Ovary (tissue), 9 donors: ENCODE data around the gene NOXA1. TPM values are rescaled to one million over a fixed set of nuclear protein-coding genes. Genes with fewer than 3 reads are reported as not detected.
"Not testable (repeated sequence)": the region's sequence is repeated elsewhere in the genome, so short reads cannot be mapped to it uniquely, and the experiment has no call there.

Experiments
- DNase-seq, 5 donors: peaks; one replicate each; pipeline ENCODE4 v3.0.0-alpha.2; 2019 to 2020
- H3K27ac ChIP-seq, 2 donors: fragments of 200-600 bp; one replicate each; pipeline versions ENCODE4 v1.5.1 to v1.8.0; 2019 to 2022
- H3K27me3 ChIP-seq: fragments of 200-600 bp; one replicate; pipeline ENCODE4 v1.8.0; 2022
- H3K36me3 ChIP-seq: fragments of 200-600 bp; sonication (generic); one replicate; pipeline ENCODE4 v1.5.1; 2019
- H3K4me1 ChIP-seq: one replicate; pipeline ENCODE4 v1.8.1; 2013; ENCODE audit warnings: mild to moderate bottlenecking, moderate library complexity; ENCODE audit not compliant: insufficient read depth
- H3K4me3 ChIP-seq: fragments of 200-600 bp; sonication (generic); one replicate; pipeline ENCODE4 v1.5.1; 2017
- H3K9me3 ChIP-seq, 2 donors: fragments of 200-600 bp in 1 of 2; sonication (generic) in 1 of 2; one replicate each; pipeline versions ENCODE4 v1.5.1 to v1.8.1; 2013 to 2019; ENCODE audit warnings: mild to moderate bottlenecking in 1 of 2, moderate library complexity in 1 of 2
- CTCF ChIP-seq, 3 donors: fragments of 450-650 bp in 2 of 3; fragments of 200-600 bp in 1 of 3; IDR thresholded peaks; one replicate each; pipeline versions ENCODE4 v1.5.1 to v1.8.0; 2016 to 2022; ENCODE audit warnings: antibody characterized with exemption in 3 of 3, mild to moderate bottlenecking in 1 of 3
- EP300 ChIP-seq: sonication (generic); formaldehyde crosslinking; IDR thresholded peaks from one replicate; pipeline ENCODE4 v1.6.1; 2017; ENCODE audit warnings: antibody characterized with exemption
- POLR2A ChIP-seq: fragments of 450-650 bp; IDR thresholded peaks from one replicate; pipeline ENCODE4 v1.6.1; 2017; ENCODE audit warnings: antibody characterized with exemption, mild to moderate bottlenecking, moderate library complexity
- WGBS, 3 donors: extraction: QIAGEN DNeasy Blood & Tissue Kit in 1 of 3; methylation state at CpG; one replicate each; pipeline versions ENCODE4 v1.1.5 to v1.1.7; 2013 to 2017; 5-methylcytosine and 5-hydroxymethylcytosine counted together
- intact Hi-C, 4 donors: fragments of 100-400 bp; cut with DNase I; formaldehyde crosslinking; loops; one replicate each; pipeline versions ENCODE4 v1.11.0 to v1.15.1; 2022 to 2023
- polyA plus RNA-seq, 2 donors: library from polyadenylated mRNA; stranded (reverse); fragments of 200-250 nt in 1 of 2; fragments of 350-450 nt in 1 of 2; fragmentation: Illumina TruSeq in 1 of 2; extraction: RNeasy Lipid Tissue Mini Kit (QIAGEN cat#74804) in 1 of 2; gene quantifications; one replicate each; pipeline ENCODE4 v1.2.3, GENCODE V29; 2013 to 2014
- total RNA-seq, 7 donors: library from RNA; depleted of rRNA in 2 of 7; stranded (reverse); fragments of >200 nt in 2 of 7; fragmentation: NEBNext Ultra II Directional in 3 of 7; extraction: Animal tissue kit (Norgen Biotek cat#: 25700) in 3 of 7; gene quantifications; one replicate each; pipeline versions ENCODE4 v1.1.0 to v1.2.4, GENCODE V29; 2016 to 2023
- donor health status: DM: no; HTN: no; CAD: no; lungs with moderate emphysema.
- donor health status: DM: no; HTN: no; CAD: no.
- donor health status: Bipolar disorder and iron deficiency.
- donor health status: DM: yes; HTN: yes; CAD: no.
- donor health status: DM: no; HTN: no; CAD: no.
- donor health status: DM: yes; HTN: yes; CAD: no.

NOXA1 gene
- total and polyA plus RNA-seq, 9 donors = 7.1 to 18.5 (median 12.1) TPM; not detected in 1

DNA sequence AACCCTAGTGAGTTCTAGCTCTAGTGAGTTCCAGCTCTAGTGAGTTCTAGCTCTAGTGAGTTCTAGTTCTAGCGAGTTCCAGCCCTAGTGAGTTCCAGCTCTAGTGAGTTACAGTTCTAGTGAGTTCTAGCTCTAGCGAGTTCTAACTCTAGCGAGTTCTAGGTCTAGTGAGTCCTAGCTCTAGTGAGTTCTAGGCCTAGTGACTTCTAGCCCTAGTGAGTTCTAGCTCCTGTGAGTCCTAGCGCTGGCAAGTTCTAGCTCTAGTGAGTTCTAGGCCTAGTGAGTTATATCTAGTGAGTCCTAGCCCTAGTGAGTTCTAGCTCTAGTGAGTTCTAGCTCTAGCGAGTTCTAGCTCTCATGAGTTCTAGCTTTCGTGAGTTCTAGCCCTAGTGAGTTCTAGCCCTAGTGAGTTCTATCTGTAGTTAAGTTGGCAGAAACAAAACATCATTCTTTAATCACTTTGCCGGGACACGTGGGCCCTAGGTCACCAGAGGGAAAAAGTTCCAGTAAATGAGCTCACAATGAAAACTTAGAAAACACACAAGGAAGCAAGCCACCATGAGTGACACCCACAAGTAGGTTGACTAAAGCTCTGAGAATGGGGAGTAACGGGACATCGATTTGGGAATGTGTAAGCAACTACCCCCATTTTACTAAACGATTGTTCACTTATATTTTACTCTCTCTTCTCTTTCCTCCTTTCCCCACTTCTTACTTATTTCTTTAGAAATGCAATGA, 47.7 kb upstream of the NOXA1 start:
- no peak overlapping the region for H3K27ac ChIP-seq
- DNase-seq = no peak
- H3K9me3 ChIP-seq = no peaks in the 10 kb centered on the region
- H3K27me3 ChIP-seq = no peaks in the 10 kb centered on the region
- no peaks in the 10 kb centered on the region for H3K4me1 ChIP-seq
- no peaks in the 10 kb centered on the region for H3K36me3 ChIP-seq
- intact Hi-C loops = no loop called here
- no peak overlapping the region for H3K4me3 ChIP-seq
- no peak for TF ChIP-seq EP300
- TF ChIP-seq CTCF (IDR thresholded peaks at IDR 0.05) = no peak
- WGBS, 3 donors = 93 to 98% (median 97%) methylated on average over 11 of the region's 11 CpGs

DNA sequence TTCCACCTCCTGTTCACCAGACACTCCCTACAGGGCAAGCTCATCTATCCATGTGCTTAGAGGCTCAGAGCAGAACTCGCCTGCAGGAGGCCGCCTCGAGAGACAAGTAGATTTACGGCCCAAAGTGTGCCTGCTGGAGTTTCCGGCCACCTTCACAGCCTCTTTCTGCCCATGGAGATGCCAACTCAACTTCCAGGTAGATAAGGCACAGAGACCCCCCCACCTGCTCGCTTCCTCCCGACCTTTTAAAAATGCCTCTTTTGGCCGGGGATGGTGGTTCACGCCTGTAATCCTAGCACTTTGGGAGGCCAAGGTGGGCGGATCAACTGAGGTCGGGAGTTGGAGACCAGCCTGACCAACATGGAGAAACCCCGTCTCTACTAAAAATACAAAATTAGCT, 46.8 kb upstream of the NOXA1 start:
- Histone ChIP-seq H3K36me3 (no peaks in the 10 kb centered on the region), H3K4me1 (no peaks in the 10 kb centered on the region), H3K27ac (no peak overlapping the region), H3K4me3 (no peak overlapping the region), H3K9me3 (no peaks in the 10 kb centered on the region), H3K27me3 (no peaks in the 10 kb centered on the region)
- intact Hi-C loops = no loop called here
- peak in 3 of 5 donors; percentile 4 to 13 (median 10) for DNase-seq
- 92 to 96% (median 94%) methylated on average over 12 of the region's 12 CpGs for WGBS, 3 donors
- TF ChIP-seq POLR2A = no peak
- no peak for TF ChIP-seq CTCF (IDR thresholded peaks at IDR 0.05)
- no peak for TF ChIP-seq EP300

- DNase-seq = peak in 3 of 5 donors; percentile 9 to 19 (median 14)
- not testable (repeated sequence) for H3K9me3 ChIP-seq
- WGBS, 3 donors = 89 to 93% (median 92%) methylated on average over 11 to 37 of the region's 37 CpGs
These were observed 44.3 kb upstream of the NOXA1 start for GRCh38 chr9:137378688-137379410.

DNA sequence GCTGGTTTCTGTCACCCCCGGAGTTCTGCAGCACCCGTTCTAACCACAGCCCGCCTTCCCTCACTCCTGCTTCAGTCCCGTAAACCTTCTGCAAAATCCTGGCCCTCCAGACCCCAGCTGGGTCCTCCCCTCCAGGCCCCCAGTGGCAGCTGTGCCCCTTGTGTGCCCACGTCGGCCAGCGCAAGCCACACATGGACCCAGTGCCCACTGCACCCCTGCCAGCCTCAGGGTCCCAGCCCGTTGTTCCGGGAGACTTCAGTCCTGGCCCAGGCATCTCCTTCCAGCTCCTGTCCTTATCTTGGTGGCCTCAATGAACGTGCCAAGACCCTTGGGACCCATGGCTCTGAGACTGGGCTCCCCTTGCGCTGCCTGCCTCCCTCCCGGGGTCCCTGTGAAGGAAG, 43.4 kb upstream of the NOXA1 start:
- H3K36me3 ChIP-seq = no peaks in the 10 kb centered on the region
- H3K27ac ChIP-seq = no peak overlapping the region
- TF ChIP-seq CTCF (IDR thresholded peaks at IDR 0.05) = no peak
- no peak for TF ChIP-seq POLR2A
- TF ChIP-seq EP300 = no peak
- 90 to 94% (median 92%) methylated on average over 12 of the region's 12 CpGs for WGBS, 3 donors
- no peak overlapping the region for H3K4me3 ChIP-seq
- H3K4me1 ChIP-seq = no peaks in the 10 kb centered on the region
- intact Hi-C loops = no loop called here
- no peaks in the 10 kb centered on the region for H3K9me3 ChIP-seq
- H3K27me3 ChIP-seq = no peaks in the 10 kb centered on the region
- peak in 4 of 5 donors; percentile 9 to 24 (median 10) for DNase-seq

More at GRCh38 chr9:137378688-137379410, 44.3 kb upstream of the NOXA1 start:
- H3K4me1 ChIP-seq, intact Hi-C loops, H3K4me3 ChIP-seq, H3K27ac ChIP-seq, H3K36me3 ChIP-seq, H3K27me3 ChIP-seq: not testable (repeated sequence)

DNA sequence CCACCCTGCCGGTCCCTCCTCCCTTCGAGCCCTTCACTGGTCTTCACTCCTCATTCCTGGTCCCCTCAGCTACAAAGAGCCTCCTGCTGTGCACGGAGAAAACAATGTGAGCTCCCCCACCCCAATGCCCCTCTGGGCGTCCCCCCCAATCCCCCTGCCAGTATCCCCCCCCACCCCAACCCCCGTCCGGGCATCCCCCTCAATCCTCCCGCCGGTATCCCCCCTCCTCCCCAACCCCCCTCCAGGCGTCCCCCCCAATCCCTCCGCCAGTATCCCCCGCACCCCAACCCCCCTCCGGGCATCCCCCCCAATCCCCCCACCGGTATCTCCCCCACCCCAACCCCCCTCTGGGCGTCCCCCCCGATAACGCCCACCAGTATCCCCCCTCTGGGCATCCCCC, 43.0 kb upstream of the NOXA1 start:
- WGBS, 3 donors = 80 to 87% (median 82%) methylated on average over 11 to 16 of the region's 16 CpGs
- no peak for TF ChIP-seq POLR2A
- no peak for TF ChIP-seq CTCF (IDR thresholded peaks at IDR 0.05)
- TF ChIP-seq EP300 = no peak
- Histone ChIP-seq H3K4me3 (no peak overlapping the region), H3K36me3 (no peaks in the 10 kb centered on the region), H3K27ac (no peak overlapping the region), H3K4me1 (no peaks in the 10 kb centered on the region), H3K9me3 (no peaks in the 10 kb centered on the region), H3K27me3 (no peaks in the 10 kb centered on the region)
- intact Hi-C loops = no loop called here
- DNase-seq = no peak
